ENCODE results near the gene CCDC110.
"Not testable (repeated sequence)": the region's sequence is repeated elsewhere in the genome, so short reads cannot be mapped to it uniquely, and the experiment has no call there.

The CCDC110 gene

GRCh38 chr4:185471235-185472102 is at the start of gene CCDC110:
Gene CCDC110 (minus strand): TSS chr4:185471733. CDS start chr4:185471683, 50 bp downstream.
- peak; percentile 76 for DNase-seq (ENCODE audit: low spot score)

DNA sequence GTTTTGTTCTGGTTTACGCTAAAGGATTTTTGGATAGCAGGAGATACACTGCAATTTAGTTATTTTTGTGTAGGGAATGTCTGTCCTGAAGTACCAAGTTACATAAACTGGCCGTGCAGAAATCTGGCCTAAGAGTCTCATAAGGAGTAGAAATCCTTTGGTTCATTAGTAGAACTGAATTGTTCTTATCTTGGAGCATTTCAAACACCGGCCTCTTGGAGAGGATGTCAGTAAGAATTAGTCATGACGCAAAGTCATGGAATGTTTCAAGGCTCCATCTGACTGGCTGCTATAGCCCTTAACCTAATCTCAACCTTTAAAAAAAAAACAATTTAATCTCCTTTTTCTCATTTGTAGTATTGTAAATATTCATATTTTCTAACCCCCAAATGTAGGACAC is 48.6 kb upstream of the CCDC110 start:
- DNase-seq (ENCODE audit: low spot score): no peak

DNA sequence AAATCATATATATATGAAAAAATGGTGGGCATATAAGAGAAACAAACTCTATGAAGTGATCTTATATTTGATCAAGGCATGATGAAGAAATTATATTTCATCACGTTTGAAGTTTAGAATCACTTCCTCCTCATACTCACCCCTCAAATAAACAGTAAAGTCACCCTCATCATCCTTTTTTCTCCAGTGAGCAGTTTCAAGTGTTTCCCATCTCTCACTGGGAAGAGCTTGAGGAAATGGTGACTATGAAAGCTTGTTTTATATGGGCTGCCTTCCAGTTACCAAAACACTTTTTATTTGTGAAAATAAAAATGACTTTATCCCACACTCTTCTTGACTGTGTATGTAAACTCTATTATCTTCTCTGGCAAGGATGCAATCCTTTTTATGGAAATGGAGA is 47.0 kb upstream of the CCDC110 start:
- no peak for DNase-seq (ENCODE audit: low spot score)

DNA sequence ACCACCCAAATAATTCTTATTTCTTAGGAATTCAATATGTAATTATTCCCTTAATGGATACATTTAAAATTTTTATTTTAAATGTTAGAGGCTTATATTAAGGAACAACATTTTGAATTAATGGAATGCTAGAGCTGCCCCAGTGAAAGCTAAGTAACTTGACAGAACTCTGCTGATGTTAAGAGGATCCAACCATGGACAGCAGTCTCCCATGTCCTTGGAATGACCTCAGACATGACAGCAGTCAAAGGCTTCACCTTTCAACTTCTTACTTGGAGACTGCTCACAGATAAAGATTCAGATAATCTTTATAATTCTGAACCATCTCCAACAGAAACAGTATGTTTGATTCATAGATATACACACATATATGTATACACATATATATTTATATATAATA is 46.5 kb upstream of the CCDC110 start:
- no peak for DNase-seq (ENCODE audit: low spot score)

- no peak for DNase-seq (ENCODE audit: low spot score)
Measured at GRCh38 chr4:185515248-185515647, 43.7 kb upstream of the CCDC110 start.

DNA sequence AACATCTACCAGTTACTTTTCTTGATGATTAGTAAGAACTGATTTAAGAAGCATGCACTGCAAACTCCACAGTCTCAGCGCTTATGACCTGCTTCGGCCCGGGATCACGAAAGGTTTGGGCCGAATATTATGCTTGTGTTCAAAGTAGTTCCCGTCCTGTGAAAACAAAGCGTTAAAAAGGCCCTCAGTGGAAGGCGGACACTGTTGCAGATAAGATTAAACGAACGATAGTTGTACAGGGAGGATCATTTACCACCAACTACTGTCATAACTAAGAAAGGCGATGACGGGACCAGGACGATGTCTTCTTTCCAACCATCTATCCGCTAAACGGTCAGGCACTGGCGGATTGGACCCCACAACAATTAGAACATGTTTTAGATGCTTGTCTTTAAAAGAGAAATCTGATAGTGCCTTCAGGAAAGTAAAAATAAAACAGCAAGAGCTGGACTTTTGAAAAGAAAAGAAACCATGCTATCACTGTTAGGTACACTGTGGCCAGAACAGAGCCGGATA is 42.7 kb upstream of the CCDC110 start:
- DNase-seq (ENCODE audit: low spot score): no peak

- peak; percentile 20 for DNase-seq (ENCODE audit: low spot score)
Measured at GRCh38 chr4:185513489-185514181, 42.1 kb upstream of the CCDC110 start.

DNA sequence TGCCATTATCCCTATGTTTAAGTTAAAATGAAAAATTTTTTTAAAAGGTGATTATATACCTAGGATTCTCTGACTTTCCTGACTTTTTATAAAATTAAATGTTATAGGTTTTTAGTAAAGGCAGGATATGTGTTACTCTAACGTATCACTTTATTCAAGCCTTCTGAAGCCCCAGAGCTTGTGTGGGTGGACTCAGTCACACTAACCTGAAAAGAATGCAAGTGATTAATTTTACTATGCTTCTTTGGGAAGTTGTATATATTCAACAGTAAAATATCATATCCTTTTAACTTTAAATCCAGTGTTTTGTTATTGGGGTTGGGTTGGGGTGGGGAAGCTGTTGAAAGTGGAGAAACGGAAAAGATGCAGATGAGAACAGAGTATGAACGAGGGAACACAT is 41.0 kb upstream of the CCDC110 start:
- DNase-seq (ENCODE audit: low spot score): no peak

DNA sequence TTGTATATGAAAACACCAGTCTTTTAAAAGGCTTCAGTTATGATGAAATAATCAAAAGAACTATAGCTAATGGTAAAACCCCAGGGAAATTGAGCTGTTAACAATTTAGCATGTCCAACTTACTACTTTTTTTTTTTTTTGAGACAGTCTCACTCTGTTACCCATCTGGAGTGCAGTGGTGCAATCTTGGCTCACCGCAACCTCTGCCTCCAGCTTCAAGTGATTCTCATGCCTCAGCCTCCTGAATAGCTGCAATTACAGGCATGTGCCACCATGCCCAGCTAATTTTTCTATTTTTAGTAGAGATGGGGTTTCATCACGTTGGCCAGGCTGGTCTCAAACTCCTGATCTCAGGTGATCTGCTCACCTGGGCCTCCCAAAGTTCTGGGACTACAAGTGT is 39.7 kb upstream of the CCDC110 start:
- not testable (repeated sequence) for DNase-seq (ENCODE audit: low spot score)

GRCh38 chr4:185510806-185511205 is 39.3 kb upstream of the CCDC110 start:
- no peak for DNase-seq (ENCODE audit: low spot score)

DNA sequence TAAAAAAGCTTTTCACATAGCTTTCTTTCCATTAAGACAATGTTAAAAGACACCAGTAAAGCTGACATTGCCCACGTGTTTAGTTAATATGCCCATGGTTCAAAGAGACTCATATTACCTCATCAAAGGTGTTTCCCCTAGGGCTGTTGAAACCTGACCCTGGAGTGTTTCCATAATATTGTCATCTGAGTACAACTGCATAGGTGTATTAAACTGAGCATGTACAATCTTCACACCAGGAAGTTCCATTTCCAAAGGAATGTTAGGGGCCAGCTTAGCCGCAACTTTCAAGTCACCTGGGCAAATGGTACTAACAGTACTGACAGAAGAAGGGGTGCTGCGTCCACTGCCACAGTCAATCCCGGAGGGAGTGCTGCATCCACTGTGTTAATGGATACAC is 36.6 kb upstream of the CCDC110 start:
- DNase-seq (ENCODE audit: low spot score): peak; percentile 85

DNA sequence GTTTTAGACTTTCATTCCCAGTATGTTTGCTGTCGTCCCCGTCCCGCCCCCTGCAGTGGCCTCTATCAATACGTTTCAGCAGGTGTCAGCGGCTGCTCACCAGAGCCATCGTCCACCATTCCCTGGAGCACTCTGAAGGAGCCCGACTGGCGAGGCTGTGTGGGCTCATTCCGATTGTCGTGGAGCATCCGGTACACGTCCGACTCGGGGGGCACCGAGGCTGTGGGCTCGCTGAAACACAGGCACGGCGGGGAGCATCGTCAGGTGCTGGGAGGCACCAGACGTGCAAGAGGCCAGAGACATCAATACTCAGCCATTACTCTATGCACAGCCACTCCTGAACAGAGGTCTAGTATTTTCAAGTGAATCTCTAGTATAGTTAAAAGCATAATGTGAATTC is 34.9 kb upstream of the CCDC110 start:
- no peak for DNase-seq (ENCODE audit: low spot score)

- peak; percentile 92 for DNase-seq (ENCODE audit: low spot score)
Measured at GRCh38 chr4:185504098-185505047, 32.8 kb upstream of the CCDC110 start.

DNA sequence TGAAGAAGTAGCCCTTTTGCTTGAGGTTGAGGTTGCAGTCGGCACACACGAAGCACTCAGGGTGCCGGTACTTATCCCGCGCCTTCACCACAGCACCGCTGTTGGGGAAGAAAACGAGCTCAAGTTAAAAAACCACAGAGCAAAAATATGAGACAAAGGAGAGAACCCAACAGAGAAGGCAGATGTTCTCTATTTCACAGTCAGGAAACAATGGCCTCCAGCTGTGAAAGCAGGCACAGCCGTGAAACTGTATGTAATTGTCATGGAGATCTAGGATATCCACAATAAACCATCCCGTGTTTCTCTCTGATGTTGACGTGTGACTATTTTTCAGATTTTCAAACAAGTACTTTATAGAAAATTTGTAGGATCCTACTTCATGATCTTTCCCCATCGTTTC is 30.9 kb upstream of the CCDC110 start:
- no peak for DNase-seq (ENCODE audit: low spot score)

GRCh38 chr4:185500576-185500975 is 29.0 kb upstream of the CCDC110 start:
- DNase-seq (ENCODE audit: low spot score): no peak

GRCh38 chr4:185500035-185500434 is 28.5 kb upstream of the CCDC110 start:
- no peak for DNase-seq (ENCODE audit: low spot score)

GRCh38 chr4:185488650-185489049 is 17.1 kb upstream of the CCDC110 start:
- DNase-seq (ENCODE audit: low spot score): no peak

DNA sequence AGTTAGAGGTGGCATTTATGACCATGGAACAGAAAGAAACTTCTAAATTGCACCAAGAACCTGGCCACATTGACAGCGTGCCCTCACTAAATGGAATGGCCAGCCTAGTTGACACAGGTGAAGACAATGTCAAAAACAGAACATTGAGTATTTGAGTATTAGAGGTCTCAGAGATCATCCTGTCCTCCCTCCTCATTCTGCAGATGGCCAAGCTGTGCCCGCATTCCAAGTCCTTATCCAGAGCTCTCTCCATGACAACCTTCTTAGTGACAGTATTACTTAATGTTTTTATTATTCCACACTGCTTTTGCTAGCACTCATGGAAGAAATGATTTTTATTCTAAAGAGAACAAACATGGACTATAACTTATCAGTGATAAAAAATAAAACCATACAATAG is 9.9 kb upstream of the CCDC110 start:
- DNase-seq (ENCODE audit: low spot score): no peak

GRCh38 chr4:185480016-185480732 is 8.6 kb upstream of the CCDC110 start:
- no peak for DNase-seq (ENCODE audit: low spot score)

DNA sequence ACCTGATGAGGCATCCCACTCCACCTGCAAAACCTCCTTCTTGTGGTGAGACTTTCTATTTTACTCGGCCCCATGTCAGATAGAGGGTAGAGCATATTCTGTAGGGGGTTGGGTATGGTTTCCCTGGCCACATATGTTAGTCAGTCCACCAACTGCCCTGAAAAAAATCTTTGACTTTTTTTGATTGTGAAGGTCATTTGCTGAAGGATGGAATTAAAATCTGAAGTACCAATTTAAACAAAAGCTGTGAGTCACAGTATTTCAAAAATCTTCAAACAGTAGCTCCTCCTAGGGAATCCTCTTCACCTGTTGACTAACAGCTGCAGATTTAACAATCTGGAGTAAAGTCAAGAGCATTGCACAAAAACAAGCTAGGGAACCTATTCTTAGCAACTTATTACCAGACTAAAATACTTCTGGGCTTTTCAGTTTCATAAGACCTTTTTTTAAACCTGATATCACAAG is 8.0 kb upstream of the CCDC110 start:
- no peak for DNase-seq (ENCODE audit: low spot score)

- no peak for DNase-seq (ENCODE audit: low spot score)
Measured at GRCh38 chr4:185473247-185473646, 1.7 kb upstream of the CCDC110 start.
